HG03039 (cell line): ENCODE results near the gene CYP2S1.
"Not testable (repeated sequence)": the region's sequence is repeated elsewhere in the genome, so short reads cannot be mapped to it uniquely, and the experiment has no call there.

ENCODE experiments used
- ATAC-seq: cut with Tn5 transposase; IDR thresholded peaks from one replicate; pipeline ENCODE4 v1.9.1; 2021; ENCODE audit warnings: mild to moderate bottlenecking, moderate library complexity; ENCODE audit not compliant: unreplicated experiment

The CYP2S1 gene

DNA sequence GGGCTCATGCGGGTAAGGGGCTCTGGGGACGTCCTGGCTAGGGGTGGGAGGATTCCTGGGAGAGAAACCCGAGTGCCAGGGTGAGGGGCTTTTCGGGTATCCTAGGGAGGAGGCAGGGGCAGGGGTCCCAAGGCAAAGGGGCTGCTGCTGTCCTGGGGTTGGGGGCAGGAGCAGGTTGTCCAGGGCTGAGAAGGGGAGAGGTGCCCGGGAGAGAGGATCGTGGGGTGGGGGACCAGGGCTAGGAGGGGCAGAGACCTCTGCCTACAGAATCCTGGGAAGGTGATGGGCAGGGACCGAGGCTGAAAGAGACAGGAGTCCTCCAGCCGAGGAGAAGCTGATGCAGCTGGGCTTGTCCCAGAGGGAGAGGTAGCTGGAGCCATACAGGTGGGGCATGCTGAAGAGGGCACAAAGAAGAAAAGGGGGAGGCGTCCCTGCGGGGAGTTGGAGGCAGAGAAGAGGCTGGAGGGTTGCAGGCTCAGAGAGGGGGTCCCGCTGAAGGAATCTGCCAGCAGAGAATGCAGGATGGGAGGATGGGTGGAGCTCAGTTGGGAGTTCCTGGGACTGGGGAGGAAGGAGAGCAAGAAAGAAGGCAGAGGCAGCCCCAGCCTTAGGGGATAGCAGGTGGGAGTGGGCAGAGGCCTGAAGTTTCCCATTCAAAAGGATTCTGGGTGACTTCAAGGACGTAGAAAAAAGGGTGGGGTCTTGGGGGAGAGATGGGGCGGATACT, 574 bp downstream of the CYP2S1 start:
- ATAC-seq = no peak

DNA sequence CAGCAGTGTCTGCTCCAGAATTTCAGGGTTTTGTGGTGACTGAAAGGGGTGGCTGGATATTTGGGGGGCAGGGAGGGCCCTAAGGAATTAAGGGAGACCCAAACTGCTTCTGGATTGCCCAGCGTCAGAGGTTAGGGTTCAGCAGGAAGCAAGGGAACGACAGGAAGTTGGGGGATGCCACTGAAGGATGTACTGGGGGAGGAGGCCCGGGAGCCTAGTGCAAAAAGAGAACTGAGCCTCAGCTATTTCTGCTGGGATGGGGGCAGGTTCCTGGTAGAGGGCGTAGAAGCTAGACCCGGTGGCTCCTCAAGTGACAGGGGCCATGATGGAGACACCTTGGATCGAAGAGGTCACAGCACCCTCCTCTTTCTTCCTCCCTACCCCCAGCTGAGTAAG, 1.1 kb downstream of the CYP2S1 start:
- no peak for ATAC-seq

- ATAC-seq = no peak
Measured at GRCh38 chr19:41195675-41196497, 2.9 kb downstream of the CYP2S1 start.

DNA sequence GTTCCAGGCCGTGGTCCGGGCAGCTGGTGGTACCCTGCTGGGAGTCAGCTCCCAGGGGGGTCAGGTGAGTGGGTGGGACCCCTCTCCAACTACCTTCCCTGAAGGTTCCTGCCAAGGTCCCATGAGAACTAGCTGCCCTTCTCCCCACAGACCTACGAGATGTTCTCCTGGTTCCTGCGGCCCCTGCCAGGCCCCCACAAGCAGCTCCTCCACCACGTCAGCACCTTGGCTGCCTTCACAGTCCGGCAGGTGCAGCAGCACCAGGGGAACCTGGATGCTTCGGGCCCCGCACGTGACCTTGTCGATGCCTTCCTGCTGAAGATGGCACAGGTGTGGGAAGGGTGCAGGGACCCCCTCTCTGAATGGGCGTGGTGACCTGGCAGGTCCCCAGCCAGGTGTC, 5.5 kb downstream of the CYP2S1 start:
- ATAC-seq = no peak

GRCh38 chr19:41203371-41203770, 10.4 kb downstream of the CYP2S1 start:
- ATAC-seq = no peak

DNA sequence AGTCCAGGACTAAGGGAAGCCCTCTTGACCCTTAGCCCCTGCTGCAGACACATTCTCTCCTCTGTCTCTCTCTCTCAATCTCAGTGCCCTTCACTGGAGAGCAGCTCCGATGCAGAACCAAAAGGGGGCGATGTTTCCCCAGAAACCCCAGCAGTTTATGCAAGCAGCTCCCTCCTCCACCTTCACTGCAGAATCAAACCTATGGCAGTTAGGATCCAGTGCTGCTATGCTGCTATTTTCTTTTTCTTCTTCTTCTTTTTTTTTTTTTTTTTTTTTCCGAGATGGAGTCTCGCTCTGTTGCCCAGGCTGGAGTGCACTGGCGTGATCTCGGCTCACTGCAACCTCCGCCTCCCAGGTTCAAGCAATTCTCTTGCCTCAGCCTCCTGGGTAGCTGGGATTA, 11.3 kb downstream of the CYP2S1 start:
- ATAC-seq = not testable (repeated sequence)

DNA sequence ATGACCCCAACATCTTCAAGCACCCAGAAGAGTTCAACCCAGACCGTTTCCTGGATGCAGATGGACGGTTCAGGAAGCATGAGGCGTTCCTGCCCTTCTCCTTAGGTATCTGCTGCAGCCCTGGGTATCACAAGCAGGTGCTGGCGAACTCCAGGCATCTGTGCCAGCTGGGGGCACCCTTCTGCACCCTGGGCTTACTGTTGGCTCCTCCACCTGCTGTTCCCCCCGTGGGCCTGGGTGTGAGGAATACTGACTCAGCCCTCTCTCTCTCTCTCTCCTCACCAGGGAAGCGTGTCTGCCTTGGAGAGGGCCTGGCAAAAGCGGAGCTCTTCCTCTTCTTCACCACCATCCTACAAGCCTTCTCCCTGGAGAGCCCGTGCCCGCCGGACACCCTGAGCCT, 13.0 kb downstream of the CYP2S1 start:
- no peak for ATAC-seq

- no peak for ATAC-seq
Measured at GRCh38 chr19:41206456-41206855, 13.4 kb downstream of the CYP2S1 start.

GRCh38 chr19:41206926-41207750, 14.1 kb downstream of the CYP2S1 start:
- ATAC-seq = no peak

DNA sequence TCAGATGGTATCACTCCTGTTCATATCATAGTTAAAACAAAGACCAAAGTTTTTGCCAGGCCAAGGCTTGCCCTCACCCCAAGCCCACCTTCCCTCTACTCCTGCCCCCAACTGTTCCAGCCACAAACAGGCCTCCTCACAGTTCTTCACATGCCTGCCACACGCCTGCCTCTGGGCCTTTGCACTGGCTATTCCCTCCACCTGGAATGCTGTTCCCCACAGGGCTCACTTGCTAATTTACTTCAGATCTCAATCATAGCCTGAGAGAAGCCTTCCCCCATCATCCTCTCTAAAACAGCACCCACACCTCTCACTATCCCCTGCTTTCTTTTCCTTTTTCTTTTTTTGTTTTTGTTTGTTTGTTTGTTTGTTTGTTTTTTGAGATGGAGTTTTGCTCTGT, 21.1 kb downstream of the CYP2S1 start:
- no peak for ATAC-seq

GRCh38 chr19:41217741-41218140, 24.7 kb downstream of the CYP2S1 start:
- ATAC-seq = no peak

DNA sequence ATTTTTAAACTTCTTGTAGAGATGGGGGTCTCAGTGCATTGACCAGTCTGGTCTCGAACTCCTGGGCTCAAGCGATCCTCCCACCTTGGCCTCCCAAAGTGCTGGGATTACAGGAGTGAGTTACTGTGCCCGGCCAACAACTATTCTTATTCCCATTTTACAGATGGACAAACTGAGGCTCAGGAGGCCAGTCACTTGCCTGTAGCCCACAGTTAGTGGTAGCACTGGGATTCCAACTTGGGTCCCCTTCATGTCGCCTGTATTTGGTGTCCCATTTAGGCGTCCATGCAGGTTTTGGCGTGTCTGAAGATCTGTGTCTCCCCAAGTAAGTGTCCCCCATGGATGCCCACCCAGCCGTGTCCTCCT, 25.2 kb downstream of the CYP2S1 start:
- no peak for ATAC-seq

DNA sequence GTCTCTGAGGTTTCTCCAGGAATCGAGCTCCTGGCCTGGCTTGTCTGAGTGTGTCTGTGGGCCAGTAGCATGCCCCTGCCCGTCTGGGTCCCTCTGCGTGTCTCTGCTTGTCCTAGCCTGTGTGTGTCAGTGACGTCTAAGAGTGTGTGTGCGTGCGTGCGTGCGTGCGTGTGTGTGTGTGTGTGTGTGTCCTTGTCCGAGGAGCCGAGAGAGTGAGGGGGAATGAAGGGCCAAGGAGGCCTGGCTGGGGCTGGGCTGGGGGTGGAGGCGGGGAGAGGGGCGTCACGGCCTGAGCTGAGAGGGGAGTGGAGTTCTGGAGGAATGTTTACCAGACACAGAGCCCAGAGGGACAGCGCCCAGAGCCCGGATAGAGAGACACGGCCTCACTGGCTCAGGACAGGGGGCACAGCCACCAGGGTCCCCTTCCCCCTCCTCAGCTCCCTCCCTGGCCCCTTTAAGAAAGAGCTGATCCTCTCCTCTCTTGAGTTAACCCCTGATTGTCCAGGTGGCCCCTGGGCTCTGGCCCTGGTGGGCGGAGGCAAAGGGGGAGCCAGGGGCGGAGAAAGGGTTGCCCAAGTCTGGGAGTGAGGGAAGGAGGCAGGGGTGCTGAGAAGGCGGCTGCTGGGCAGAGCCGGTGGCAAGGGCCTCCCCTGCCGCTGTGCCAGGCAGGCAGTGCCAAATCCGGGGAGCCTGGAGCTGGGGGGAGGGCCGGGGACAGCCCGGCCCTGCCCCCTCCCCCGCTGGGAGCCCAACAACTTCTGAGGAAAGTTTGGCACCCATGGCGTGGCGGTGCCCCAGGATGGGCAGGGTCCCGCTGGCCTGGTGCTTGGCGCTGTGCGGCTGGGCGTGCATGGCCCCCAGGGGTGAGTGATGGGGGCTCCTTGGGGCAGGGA, 25.8 kb downstream of the CYP2S1 start, which contains the start of gene AXL:
Gene AXL (plus strand): TSS at position 609 of the 893 bp plus-strand sequence. CDS start 170 bp downstream, at position 779.
- ATAC-seq = no peak

- ATAC-seq = no peak
Measured at GRCh38 chr19:41219924-41220567, 27.0 kb downstream of the CYP2S1 start.

GRCh38 chr19:41220811-41221210, 27.8 kb downstream of the CYP2S1 start:
- ATAC-seq = no peak

DNA sequence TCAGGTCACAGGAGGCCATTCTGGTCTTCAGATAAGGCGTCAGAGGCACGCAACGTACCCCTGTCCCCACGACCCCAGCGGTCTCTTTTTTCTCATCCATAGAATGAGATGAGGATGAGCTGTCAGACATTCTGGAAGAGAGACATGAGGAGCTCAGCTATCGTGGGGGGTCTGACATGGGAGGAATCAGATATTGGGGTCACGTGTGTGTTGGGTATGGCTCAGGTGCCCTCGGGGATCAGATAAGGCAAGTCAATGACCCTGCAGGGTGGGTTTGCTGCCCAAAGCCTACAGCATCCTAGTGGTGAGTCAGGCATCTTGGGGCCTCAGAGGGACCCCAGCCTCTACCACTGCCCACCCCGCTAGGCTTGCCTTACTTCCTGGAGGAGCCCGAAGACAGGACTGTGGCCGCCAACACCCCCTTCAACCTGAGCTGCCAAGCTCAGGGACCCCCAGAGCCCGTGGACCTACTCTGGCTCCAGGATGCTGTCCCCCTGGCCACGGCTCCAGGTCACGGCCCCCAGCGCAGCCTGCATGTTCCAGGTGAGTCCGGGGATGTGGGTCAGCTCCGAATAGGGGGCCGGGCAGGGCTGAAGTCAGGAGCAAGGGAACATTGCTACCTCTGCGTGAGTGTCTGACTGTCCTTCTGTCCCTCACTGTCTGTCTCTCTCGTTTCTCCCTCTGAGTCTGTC, 28.6 kb downstream of the CYP2S1 start:
- ATAC-seq = no peak

- ATAC-seq = no peak
Measured at GRCh38 chr19:41222240-41222639, 29.2 kb downstream of the CYP2S1 start.

- no peak for ATAC-seq
Measured at GRCh38 chr19:41223431-41224234, 30.6 kb downstream of the CYP2S1 start.
